Effector memory CD4-positive, alpha-beta T cell (primary cell): Measurements from ENCODE around the gene TPSG1.

ENCODE experiments used
- DNase-seq, 3 donors: peaks; one replicate each; pipeline ENCODE4 v3.0.0-alpha.2; 2020
- H3K27ac ChIP-seq: 2 replicates; pipeline ENCODE4 v1.7.0; 2013; ENCODE audit warnings: mild to moderate bottlenecking, low read length, moderate library complexity; ENCODE audit not compliant: insufficient read depth, poor library complexity, severe bottlenecking
- H3K27me3 ChIP-seq: replicated peaks from 2 replicates; pipeline ENCODE4 v1.7.0; 2013; ENCODE audit warnings: mild to moderate bottlenecking, low read length; ENCODE audit not compliant: insufficient read depth, control insufficient read depth, poor library complexity, severe bottlenecking
- H3K36me3 ChIP-seq: 2 replicates; pipeline ENCODE4 v1.7.0; 2013; ENCODE audit warnings: mild to moderate bottlenecking, low read length, moderate library complexity; ENCODE audit not compliant: control insufficient read depth, insufficient read depth
- H3K4me1 ChIP-seq: 2 replicates; pipeline ENCODE4 v1.7.0; 2013; ENCODE audit warnings: low read length, mild to moderate bottlenecking; ENCODE audit not compliant: control insufficient read depth, insufficient read depth, poor library complexity, severe bottlenecking
- H3K4me3 ChIP-seq: 2 replicates; pipeline ENCODE4 v1.7.0; 2013; ENCODE audit warnings: low read length, low read depth, mild to moderate bottlenecking; ENCODE audit not compliant: insufficient read depth, poor library complexity, severe bottlenecking
- H3K9me3 ChIP-seq: 2 replicates; pipeline ENCODE4 v1.7.0; 2013; ENCODE audit warnings: mild to moderate bottlenecking, low read length, moderate library complexity; ENCODE audit not compliant: control insufficient read depth

The TPSG1 gene

GRCh38 chr16:1177750-1178149 is 47.3 kb downstream of the TPSG1 start:
- Histone ChIP-seq H3K27ac (no peak overlapping the region), H3K4me1 (no peaks in the 10 kb centered on the region), H3K36me3 (no peaks in the 10 kb centered on the region), H3K9me3 (no peaks in the 10 kb centered on the region), H3K4me3 (no peak overlapping the region), H3K27me3 (no peaks in the 10 kb centered on the region)
- DNase-seq, result no peak

- H3K4me3 ChIP-seq, result no peak overlapping the region
- H3K27me3 ChIP-seq, result no peaks in the 10 kb centered on the region
- H3K27ac ChIP-seq, result no peak overlapping the region
- no peaks in the 10 kb centered on the region for H3K9me3 ChIP-seq
- no peaks in the 10 kb centered on the region for H3K4me1 ChIP-seq
- DNase-seq, result no peak
- no peaks in the 10 kb centered on the region for H3K36me3 ChIP-seq
Measured at GRCh38 chr16:1177053-1177452, 48.0 kb downstream of the TPSG1 start.

GRCh38 chr16:1176280-1176897 is 48.7 kb downstream of the TPSG1 start:
- H3K4me3 ChIP-seq, result no peak overlapping the region

GRCh38 chr16:1175566-1176279 is 49.3 kb downstream of the TPSG1 start:
- Histone ChIP-seq H3K9me3 (no peaks in the 10 kb centered on the region), H3K4me3 (no peak overlapping the region), H3K27ac (no peak overlapping the region), H3K4me1 (no peaks in the 10 kb centered on the region), H3K36me3 (no peaks in the 10 kb centered on the region), H3K27me3 (no peaks in the 10 kb centered on the region)
- no peak for DNase-seq

More at GRCh38 chr16:1176280-1176897, 48.7 kb downstream of the TPSG1 start:
- Histone ChIP-seq H3K4me1 (no peaks in the 10 kb centered on the region), H3K36me3 (no peaks in the 10 kb centered on the region), H3K27ac (no peak overlapping the region), H3K9me3 (no peaks in the 10 kb centered on the region), H3K27me3 (no peaks in the 10 kb centered on the region)
- no peak for DNase-seq

GRCh38 chr16:1174477-1175357 is 50.4 kb downstream of the TPSG1 start:
- no peak overlapping the region for H3K4me3 ChIP-seq
- no peaks in the 10 kb centered on the region for H3K9me3 ChIP-seq
- H3K27ac ChIP-seq, result no peak overlapping the region
- H3K27me3 ChIP-seq, result no peaks in the 10 kb centered on the region
- H3K36me3 ChIP-seq, result no peaks in the 10 kb centered on the region
- no peak for DNase-seq
- no peaks in the 10 kb centered on the region for H3K4me1 ChIP-seq

GRCh38 chr16:1173788-1174451 is 51.1 kb downstream of the TPSG1 start:
- Histone ChIP-seq H3K36me3 (no peaks in the 10 kb centered on the region), H3K9me3 (no peaks in the 10 kb centered on the region), H3K27ac (no peak overlapping the region), H3K4me3 (no peak overlapping the region), H3K4me1 (no peaks in the 10 kb centered on the region), H3K27me3 (no peaks in the 10 kb centered on the region)
- DNase-seq, result no peak

GRCh38 chr16:1172651-1173050 is 52.4 kb downstream of the TPSG1 start:
- no peak for DNase-seq
- Histone ChIP-seq H3K27ac (no peak overlapping the region), H3K4me1 (no peaks in the 10 kb centered on the region), H3K9me3 (no peaks in the 10 kb centered on the region), H3K4me3 (no peak overlapping the region), H3K36me3 (no peaks in the 10 kb centered on the region), H3K27me3 (no peaks in the 10 kb centered on the region)

- Histone ChIP-seq H3K27ac (no peak overlapping the region), H3K27me3 (no peaks in the 10 kb centered on the region), H3K9me3 (no peaks in the 10 kb centered on the region), H3K4me1 (no peaks in the 10 kb centered on the region), H3K36me3 (no peaks in the 10 kb centered on the region), H3K4me3 (no peak overlapping the region)
- no peak for DNase-seq
Measured at GRCh38 chr16:1171854-1172428, 53.1 kb downstream of the TPSG1 start.
